HUES6 (cell line): ENCODE data around the gene ARSJ.

Experiments
- H3K27ac ChIP-seq: 2 replicates; pipeline ENCODE4 v1.7.0; 2013; ENCODE audit warnings: low read depth, mild to moderate bottlenecking, low read length, inconsistent platforms
- H3K27me3 ChIP-seq: 2 replicates; pipeline ENCODE4 v1.6.1; 2013; ENCODE audit warnings: low read length; ENCODE audit not compliant: control insufficient read depth, insufficient read depth
- H3K36me3 ChIP-seq: 2 replicates; pipeline ENCODE4 v1.6.1; 2013; ENCODE audit warnings: low read length; ENCODE audit not compliant: control insufficient read depth, insufficient read depth
- H3K4me1 ChIP-seq: 2 replicates; pipeline ENCODE4 v1.6.1; 2013; ENCODE audit warnings: low read length; ENCODE audit not compliant: control insufficient read depth, insufficient read depth
- H3K4me3 ChIP-seq: 2 replicates; pipeline ENCODE4 v1.5.1; 2013; ENCODE audit warnings: low read depth, low read length
- H3K9ac ChIP-seq: one replicate; pipeline ENCODE4 v1.6.1; 2013; ENCODE audit warnings: mild to moderate bottlenecking, low read length
- H3K9me3 ChIP-seq: 2 replicates; pipeline ENCODE4 v1.6.1; 2013; ENCODE audit warnings: low read depth, low read length; ENCODE audit not compliant: control insufficient read depth, insufficient read depth

Gene ARSJ

GRCh38 chr4:113873508-113873907 is 105.9 kb downstream of the ARSJ start:
- Histone ChIP-seq H3K9me3 (peaks cover 3% of the 10 kb centered on the region; the same call in 1 of the 2 replicates), H3K27ac (no peak overlapping the region), H3K27me3 (no peaks in the 10 kb centered on the region), H3K4me3 (no peak overlapping the region), H3K9ac (no peak overlapping the region), H3K36me3 (no peaks in the 10 kb centered on the region), H3K4me1 (peaks cover 26% of the 10 kb centered on the region)

GRCh38 chr4:113872426-113873260 is 106.8 kb downstream of the ARSJ start:
- H3K27ac ChIP-seq: no peak overlapping the region
- no peaks in the 10 kb centered on the region for H3K36me3 ChIP-seq
- H3K4me1 ChIP-seq: peaks cover 24% of the 10 kb centered on the region; the same call in 1 of the 2 replicates
- H3K27me3 ChIP-seq: no peaks in the 10 kb centered on the region
- H3K4me3 ChIP-seq: no peak overlapping the region
- peaks cover 3% of the 10 kb centered on the region; the same call in 1 of the 2 replicates for H3K9me3 ChIP-seq
- H3K9ac ChIP-seq: no peak overlapping the region

GRCh38 chr4:113871080-113871479 is 108.4 kb downstream of the ARSJ start:
- Histone ChIP-seq H3K9me3 (peaks cover 3% of the 10 kb centered on the region; the same call in 1 of the 2 replicates), H3K27me3 (no peaks in the 10 kb centered on the region), H3K36me3 (no peaks in the 10 kb centered on the region), H3K27ac (peak overlapping the region; percentile 50; the same call in 1 of the 2 replicates), H3K4me3 (no peak overlapping the region), H3K9ac (no peak overlapping the region), H3K4me1 (peaks cover 23% of the 10 kb centered on the region; the same call in 1 of the 2 replicates)

- Histone ChIP-seq H3K27me3 (no peaks in the 10 kb centered on the region), H3K36me3 (no peaks in the 10 kb centered on the region), H3K27ac (no peak overlapping the region), H3K4me1 (peaks cover 13% of the 10 kb centered on the region; the same call in 1 of the 2 replicates), H3K4me3 (no peak overlapping the region), H3K9me3 (peaks cover 3% of the 10 kb centered on the region; the same call in 1 of the 2 replicates), H3K9ac (no peak overlapping the region)
Observed at GRCh38 chr4:113869743-113870375, 109.6 kb downstream of the ARSJ start.

- Histone ChIP-seq H3K9me3 (peaks cover 3% of the 10 kb centered on the region; the same call in 1 of the 2 replicates), H3K9ac (no peak overlapping the region), H3K4me3 (no peak overlapping the region), H3K27me3 (no peaks in the 10 kb centered on the region), H3K36me3 (no peaks in the 10 kb centered on the region), H3K27ac (no peak overlapping the region), H3K4me1 (peaks cover 10% of the 10 kb centered on the region; the same call in 1 of the 2 replicates)
Observed at GRCh38 chr4:113866611-113867010, 112.8 kb downstream of the ARSJ start.

GRCh38 chr4:113858924-113859323 is 120.5 kb downstream of the ARSJ start:
- Histone ChIP-seq H3K36me3 (no peaks in the 10 kb centered on the region), H3K9ac (no peak overlapping the region), H3K4me3 (no peak overlapping the region), H3K4me1 (no peaks in the 10 kb centered on the region), H3K9me3 (no peaks in the 10 kb centered on the region), H3K27me3 (no peaks in the 10 kb centered on the region), H3K27ac (no peak overlapping the region)

GRCh38 chr4:113851816-113852215 is 127.6 kb downstream of the ARSJ start:
- H3K36me3 ChIP-seq: no peaks in the 10 kb centered on the region
- no peak overlapping the region for H3K4me3 ChIP-seq
- H3K27ac ChIP-seq: no peak overlapping the region
- no peaks in the 10 kb centered on the region for H3K27me3 ChIP-seq
- H3K4me1 ChIP-seq: no peaks in the 10 kb centered on the region
- peaks cover 11% of the 10 kb centered on the region for H3K9me3 ChIP-seq
- no peak overlapping the region for H3K9ac ChIP-seq
